G401.6 (cell line): Measurements from ENCODE around the gene ULBP2.
A peak's percentile ranks its signal among the peaks of the same experiment; 100 is the strongest.
"Not testable (repeated sequence)": the region's sequence is repeated elsewhere in the genome, so short reads cannot be mapped to it uniquely, and the experiment has no call there.

ENCODE experiments used
- FAIRE-seq: peaks from 2 replicates; lab custom pipeline; 2012; peaks lifted over from hg19 to GRCh38; lab: Jason Lieb, UNC

Gene ULBP2

DNA sequence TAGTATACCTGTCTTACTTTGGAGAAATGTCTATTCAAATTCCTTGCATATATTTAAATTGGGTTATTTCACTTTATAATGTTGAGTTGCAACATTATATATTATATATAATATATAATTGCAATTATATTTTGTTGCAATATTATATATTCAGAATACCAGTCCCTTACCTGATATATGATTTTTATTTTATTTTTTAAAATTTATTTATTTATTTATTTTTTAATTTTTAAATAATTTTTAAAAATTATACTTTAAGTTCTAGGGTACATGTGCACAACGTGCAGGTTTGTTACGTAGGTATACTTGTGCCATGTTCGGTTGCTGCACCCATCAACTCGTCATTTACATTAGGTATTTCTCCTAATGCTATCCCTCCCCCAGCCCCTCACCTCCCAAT is 14.8 kb upstream of the ULBP2 start:
- FAIRE-seq = not testable (repeated sequence)

DNA sequence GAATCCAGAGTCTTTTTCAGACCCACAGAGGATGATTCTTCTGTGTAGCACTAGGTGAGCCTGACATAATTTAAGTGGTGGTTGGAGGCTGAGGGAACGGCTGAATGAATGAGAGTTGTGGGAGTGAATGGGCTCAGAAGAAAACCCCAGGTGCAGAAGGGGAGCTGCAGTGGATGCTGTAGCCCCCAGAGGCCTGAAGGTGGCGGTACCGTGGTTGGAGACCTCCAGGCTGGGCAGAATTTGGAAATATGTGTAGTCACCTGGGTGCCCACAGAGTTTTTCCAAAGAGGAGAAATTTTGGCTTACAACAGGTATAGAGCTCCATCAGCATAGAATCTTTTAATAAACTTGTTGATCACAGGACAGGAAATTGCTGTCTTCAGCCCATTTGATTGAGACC is 12.4 kb upstream of the ULBP2 start:
- FAIRE-seq = no peak

DNA sequence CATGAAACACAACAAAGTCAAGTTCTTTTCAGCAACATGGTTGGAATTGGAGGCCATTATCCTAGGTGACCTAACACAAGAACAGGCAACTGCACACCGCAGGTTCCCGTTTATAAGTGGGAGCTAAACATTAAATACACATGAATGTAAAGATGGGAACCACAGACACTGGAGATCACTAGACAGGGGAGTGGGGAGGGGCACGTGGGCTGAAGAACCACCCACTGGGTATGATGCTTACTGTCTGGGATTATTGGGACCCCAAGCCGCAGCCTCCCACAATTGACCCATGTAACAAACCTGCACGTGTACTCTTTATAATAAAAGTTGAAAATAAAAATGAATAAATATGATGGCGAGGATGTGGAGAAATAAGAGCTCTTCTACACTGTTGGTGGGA is 10.3 kb upstream of the ULBP2 start:
- FAIRE-seq = no peak

DNA sequence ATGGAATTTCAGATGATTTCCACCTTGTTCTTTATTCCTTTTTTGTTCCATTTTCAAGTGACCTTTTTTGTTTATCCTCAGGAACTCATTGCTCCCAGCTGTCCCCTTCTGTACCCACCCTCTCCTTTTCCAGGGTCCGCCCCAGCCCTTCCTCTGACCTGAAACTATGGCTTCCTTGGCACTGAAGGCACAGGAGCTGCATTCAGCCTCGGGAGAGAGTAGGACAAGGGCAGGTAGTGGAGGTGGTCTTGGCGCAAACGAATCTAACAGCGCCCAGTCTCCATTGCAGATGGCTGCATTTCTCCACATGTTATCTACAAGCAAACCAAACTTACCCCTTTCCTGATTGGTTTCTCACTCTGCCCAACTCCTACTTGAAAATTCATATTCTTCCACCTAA is 8.8 kb upstream of the ULBP2 start:
- no peak for FAIRE-seq

DNA sequence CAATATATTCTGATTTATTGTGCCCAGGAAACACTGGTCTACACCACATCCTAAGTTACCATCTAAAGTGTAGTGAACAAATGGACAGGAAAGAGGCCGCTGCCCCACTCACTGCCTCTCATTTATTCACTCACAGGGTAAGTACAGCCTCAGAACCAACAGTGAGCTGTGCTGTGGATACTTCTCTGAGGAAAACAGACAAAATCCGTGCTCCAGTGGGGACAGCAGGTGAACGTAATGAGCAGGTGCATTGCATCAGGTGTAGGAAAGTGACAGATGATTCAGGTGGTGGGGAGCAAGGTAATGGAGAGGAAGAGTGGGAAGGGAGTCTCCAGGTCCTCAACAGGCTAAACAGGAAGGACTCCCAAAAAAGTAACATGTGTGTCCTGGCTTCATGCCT is 8.4 kb upstream of the ULBP2 start:
- FAIRE-seq = no peak

DNA sequence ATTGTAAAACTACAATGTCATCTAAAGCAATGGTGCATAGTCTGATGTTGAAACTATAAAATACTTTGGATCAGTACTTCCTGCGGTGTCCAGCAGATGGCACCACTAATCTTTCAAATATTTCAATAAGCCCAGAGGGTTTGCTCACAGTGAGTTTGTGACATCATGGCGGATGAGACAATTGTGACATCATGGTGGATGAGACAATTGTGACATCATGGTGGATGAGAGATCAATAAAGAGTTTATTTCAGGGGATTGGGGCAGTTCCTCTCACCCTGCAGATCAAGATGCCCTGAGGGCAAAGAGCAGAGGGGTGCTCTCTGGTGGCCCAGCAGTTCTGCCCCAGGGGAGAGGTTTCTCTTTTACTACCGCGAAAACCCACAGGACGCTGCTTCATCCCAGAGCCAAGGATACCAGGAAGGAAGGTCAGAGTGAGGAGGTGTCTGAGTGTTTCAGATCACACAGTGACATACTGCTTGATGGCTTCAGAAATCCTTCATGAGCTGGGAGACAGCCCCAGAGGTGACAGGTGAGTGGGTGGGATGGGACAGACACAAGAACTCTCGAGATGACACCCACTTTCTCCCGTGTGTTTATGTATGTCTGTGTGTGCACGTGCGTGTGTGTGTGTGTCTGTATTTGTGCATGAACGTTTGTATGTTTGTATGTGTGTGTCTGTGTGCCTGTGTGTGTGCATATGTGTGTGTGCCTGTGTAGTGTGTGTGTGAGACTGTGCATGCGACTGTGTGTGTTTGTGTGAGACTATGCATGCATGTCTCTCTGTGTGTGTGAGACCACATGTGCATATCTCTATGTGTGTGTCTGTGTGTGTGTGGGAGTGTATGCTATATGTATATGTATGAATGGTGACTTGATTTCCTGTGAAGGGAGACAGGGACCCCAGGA is 7.3 kb upstream of the ULBP2 start:
- peak; percentile 73 for FAIRE-seq

DNA sequence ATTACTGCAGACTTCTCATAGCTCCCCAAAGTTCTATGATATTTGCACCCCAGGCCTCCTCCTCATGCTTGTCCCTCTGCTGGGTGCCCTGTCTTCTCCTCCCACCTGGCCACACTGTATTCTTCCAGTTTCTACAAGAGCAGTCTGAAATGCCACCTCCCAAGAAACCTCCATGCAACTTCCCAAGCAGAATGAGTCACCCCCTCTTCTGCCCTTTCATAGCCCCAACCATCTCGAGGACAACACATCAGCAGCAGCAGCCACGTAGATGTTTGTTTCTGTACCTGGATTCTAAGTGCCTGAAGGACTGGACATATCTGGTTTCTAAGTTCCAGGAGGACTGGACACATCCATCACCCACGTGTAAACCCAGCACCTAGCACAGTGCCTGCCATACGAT is 6.6 kb upstream of the ULBP2 start:
- no peak for FAIRE-seq

DNA sequence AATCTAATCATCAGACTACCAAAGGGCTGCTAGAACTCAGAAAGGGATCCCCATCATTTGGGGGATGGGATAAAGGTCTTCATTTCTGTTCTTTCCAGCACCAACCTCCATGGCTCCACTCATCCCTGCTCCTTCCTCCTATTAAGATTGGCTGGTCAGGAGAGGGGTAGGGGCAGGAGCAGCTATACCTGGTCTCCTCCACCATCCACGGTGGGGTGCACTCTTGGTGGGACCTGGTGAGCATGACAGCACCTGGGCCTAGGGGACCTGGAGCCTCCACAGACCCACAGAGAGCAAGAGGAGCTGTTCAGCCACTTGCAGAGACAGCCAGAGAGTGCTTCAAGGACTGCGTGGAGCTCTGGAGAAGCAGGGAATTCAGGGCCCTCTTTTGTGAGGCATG is 6.1 kb upstream of the ULBP2 start:
- FAIRE-seq = no peak

DNA sequence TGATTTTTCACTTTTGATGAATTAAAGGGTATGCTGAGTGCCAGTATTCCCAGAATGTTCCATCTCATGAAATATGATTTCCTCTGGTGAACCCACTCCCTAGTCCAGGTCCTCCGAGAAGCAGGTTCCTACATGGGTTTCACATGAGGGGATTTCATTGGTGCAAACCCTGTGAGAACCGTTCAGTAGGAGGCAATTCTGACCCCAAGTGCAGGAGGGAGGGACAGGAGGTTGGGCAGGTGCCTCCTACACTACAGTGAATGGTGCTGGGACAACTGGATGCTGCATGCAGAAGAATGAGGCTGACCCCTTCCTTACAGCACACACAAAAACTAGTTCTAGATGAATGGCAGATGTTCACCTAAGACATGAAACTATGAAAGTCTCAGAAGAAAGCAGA is 5.1 kb upstream of the ULBP2 start:
- FAIRE-seq = no peak

DNA sequence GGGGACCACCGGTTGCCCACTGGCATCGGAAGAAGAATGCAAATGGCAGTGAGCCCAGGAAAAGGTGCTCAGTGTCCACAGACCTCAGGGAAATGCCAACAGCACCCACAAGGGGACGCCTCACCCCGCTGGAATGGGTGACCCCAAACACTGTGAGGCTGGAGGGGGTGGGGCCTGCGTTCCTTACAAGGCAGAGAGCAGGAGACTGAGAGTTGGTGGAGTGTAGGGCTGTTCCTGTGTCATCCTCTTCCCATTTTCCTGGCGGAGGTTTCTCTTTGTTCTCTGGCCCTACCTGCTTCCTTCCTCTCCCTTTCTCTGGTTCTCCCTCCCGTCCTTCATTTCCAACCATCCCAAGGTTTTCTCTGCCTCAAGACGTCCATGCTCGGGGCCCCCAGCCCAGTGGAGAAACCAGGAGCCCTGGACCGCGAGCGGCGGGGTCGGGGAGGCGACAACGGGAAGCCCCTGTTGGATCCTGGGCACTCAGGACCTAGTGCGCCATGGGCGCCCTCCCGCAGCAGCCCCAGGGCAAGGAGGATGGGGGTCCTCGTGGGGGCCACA is 3.7 kb upstream of the ULBP2 start:
- FAIRE-seq = not testable (repeated sequence)

DNA sequence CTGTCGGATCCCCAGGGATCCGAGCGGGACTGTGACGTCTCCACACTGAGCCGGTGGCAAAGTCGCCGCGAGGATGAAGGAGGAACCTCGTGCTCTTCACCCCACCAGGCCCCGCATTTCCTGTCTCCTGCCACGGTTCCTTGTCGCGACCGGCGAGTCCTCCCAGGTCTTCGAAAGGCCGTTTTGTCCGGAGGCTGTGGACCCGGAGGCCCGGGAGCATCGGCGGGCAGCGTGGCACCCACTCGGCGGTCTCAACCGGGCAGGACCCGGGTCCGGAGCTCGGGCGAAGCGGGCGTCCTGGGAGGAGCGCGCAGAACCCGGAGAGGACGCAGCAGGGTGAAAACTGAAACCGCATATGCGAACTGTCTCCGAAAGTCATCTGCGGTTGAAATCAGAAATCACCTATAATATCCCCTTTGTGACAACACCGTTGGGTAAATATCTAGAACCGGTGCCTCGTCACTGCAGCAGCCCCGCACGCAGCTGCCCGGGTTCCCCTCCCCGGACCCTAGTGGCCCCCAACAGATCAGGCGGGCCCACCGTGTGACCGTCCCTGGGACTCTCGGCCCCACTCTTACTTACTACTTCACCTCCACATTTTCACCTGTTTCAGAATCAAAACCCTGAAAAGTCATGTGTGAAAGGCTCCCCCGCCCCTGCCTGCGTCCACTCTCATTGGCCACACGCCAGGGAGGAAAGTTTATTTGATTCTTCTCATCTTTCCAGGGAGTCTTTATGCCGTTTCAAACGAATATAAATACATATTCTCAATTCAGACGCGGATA is 3.1 kb upstream of the ULBP2 start:
- no peak for FAIRE-seq

DNA sequence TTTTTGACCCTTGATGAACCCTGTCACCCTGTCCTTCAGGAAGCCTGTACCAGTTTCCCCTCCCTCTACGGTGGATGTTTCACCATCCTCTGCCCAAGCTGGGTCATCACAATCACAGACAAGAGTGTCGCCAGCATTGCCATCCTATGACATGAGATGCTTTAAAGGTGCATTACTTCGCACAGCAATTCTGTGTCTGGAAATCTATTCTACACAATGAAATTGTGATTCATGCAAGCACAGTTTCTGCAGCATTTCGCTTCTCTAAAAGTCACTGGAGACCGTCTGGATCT is 2.5 kb upstream of the ULBP2 start:
- no peak for FAIRE-seq

DNA sequence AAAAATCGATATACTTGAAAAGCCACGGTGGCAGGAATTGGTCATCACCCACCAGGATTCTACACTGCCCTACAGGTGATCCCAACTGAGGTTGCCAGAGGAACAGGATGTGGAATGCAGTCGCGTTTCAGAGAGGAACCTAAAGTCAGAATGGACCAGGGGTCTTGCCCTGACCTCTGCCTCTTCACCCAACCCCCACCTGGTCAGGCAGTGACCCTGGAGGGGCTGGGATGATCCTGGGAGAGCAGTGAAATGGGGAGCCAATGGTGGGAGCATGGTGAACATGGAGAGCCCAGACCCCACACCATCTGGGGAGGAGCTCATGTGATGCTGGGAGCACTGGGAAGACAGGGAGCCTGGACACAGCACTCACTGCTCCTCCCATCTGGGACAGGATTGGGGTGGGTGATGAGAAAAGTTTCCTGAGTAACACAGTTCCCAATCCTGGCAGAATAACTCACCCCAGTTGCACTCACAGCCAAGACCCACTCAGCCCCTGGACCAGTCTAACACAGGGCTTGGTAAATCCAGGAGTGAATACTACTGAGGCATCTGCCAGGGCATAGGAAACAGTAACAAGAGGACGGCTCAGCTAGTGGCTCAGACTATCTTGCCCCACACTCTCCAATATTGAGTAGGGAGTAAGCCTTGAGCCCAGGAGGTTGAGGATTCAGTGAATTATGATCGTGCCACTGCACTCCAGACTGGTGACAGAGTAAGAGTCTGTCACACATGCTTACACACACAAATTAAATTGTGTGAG is 1.7 kb upstream of the ULBP2 start:
- FAIRE-seq = no peak

DNA sequence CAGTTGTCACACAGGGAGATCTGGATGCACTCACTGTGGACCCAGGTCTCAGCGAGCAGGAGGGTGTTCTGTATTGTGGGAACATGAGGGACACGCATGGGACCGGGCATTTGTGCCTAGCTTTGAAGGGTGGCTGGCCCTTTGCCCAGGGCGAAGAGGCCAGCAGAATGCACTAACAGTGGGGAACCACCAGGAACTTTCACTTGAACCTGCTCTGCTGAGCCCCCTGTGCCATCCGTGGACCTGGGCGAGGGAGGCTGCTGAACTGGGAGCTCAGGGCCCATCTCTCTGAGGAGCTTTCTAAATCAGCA is 1.2 kb upstream of the ULBP2 start:
- FAIRE-seq = no peak

DNA sequence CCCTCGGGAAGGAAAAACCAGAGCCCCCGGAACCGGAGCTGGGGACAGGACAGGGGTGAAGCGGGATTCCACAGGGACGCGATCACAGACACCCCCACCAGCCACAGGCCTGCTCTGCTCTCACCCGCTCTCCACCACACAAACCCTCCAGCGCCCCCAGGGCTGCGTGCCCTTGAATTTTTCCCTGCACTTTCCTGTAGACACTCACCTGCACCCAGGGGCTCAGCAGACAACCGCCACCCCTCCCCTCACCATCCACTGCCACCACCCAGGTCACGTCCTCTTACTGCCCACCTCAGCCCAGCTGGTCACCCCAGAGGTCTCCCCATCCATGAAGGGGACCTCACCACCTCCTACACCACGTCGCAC is 631 bp downstream of the ULBP2 start:
- FAIRE-seq = no peak

DNA sequence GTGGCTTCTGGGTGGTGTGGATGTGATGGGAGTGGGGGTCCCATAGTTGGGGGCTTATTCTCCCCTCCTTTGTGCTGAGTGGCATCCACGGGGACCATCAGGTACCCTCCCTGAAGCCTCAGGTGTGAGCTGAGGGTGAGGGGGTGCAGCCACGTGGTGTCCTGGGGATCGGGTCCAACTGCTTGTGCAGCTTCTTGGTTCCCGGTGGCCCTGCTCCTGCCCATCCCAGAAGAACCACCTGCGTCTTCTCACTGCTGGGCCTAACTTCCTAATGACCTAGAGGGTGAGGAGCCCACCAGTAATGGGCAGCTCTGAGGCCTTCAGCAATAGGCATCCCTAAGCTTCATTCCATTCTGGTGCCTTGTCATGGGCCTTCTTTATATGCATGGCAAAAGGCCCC is 1.5 kb downstream of the ULBP2 start:
- not testable (repeated sequence) for FAIRE-seq

DNA sequence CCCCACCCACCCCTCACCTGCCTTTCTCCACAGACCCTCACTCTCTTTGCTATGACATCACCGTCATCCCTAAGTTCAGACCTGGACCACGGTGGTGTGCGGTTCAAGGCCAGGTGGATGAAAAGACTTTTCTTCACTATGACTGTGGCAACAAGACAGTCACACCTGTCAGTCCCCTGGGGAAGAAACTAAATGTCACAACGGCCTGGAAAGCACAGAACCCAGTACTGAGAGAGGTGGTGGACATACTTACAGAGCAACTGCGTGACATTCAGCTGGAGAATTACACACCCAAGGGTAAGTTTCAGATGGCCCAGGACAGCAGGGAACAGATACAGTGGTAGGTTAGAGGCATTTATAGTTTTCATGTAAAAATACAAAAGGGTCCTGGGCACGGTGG is 3.5 kb downstream of the ULBP2 start:
- not testable (repeated sequence) for FAIRE-seq

DNA sequence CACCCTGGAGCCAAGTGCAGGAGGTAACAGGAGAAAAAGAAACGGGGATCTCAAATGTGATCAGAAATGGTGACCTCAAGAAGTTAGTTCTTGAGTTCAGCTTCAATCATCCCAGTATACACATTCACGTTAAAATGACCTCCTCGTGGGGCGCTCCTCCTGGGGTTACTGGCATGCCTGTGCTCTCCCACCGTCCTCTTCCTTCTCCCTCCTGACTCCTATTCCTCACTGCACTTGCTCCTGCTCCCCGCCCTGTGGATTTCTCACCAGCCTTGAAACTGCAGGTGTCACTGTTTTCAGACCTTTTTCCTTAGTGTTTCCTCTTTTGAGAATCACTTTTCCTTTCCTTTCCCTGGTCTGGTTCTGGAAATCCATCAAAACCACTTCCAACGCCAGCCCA is 4.8 kb downstream of the ULBP2 start:
- FAIRE-seq = not testable (repeated sequence)

DNA sequence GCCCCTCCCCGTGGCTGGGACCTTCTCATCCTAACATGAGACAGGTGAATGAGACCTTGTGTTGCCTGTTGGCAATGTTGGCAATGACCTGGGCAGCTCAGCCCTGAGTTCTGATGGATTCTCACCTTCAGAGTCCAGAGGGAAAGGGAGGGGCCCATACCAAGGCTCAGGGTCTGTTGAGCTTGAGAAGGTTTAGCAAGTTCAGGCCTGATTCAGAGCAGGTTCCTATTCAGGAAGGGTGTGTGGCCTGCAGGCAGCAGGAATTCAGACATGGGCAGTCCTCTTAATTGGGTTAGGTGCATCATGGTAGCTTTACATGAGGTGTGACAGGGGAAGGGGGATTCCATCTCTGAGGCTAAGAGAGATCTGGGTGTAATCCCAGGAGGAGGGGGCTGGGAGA is 5.7 kb downstream of the ULBP2 start:
- not testable (repeated sequence) for FAIRE-seq

DNA sequence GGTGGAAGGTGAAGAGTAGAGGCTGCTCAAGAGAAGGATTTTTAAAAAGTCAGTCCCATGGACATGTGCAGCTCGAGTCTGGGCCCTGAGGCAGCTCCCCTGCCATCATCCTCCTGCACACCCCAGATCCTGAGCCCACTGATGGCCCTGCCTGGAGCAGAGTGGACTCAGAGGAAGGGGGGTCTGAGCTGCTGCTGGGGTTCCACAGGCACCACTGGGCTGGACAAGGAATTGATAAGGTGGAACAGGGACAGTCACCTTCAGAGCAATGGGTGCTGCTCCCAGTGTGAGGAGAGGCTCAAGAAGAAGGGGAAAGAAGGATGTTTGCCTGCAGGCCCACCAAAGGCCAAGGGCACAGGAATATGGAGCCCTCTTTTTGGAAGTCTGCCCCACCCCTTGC is 6.2 kb downstream of the ULBP2 start:
- no peak for FAIRE-seq

DNA sequence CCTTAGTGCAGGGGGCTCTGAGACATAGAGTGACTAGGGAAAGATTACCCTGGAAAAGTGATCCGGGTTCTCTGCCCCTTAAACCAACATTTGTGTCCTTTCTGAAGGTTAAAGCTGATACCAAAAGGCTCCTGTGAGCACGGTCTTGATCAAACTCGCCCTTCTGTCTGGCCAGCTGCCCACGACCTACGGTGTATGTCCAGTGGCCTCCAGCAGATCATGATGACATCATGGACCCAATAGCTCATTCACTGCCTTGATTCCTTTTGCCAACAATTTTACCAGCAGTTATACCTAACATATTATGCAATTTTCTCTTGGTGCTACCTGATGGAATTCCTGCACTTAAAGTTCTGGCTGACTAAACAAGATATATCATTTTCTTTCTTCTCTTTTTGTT is 6.8 kb downstream of the ULBP2 start:
- no peak for FAIRE-seq

DNA sequence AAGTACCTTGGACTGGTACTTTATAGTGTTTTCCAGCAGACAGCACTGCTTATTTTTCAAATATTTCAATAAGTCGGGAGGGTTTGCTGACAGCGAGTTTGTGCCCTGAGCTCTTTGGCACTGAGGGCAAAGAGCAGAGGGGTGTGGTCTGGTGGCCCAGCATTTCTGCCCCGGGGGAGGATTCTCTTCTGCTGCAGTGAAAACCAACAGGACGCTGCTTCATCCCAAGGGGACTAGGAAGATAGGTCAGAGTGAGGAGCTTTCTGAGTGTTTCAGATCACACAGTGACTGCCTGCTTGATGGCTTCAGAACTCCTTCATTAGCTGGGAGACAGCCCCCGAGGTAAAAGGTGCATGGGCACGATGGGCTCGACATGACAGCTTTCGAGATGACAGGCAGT is 8.6 kb downstream of the ULBP2 start:
- FAIRE-seq = no peak

DNA sequence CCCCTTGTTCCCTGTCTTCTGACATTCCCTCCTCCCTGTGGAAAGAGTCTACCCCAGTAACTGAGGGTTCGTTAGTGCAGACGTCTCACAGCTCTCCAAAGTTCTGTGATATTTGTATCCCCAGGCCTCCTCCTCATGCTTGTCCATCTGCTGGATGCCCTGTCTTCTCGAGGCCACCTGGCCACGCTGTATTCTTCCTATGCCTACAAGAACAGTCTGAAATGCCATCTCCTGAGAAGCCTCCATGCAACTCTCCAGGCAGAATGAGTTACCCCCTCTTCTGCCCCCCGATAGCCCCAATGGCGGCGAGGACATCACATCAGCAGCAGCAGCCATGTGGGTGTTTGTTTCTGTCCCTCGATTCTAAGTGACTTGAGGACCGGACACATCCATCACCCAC is 9.3 kb downstream of the ULBP2 start:
- no peak for FAIRE-seq
